ENCODE data around the gene RIC1. TPM values are rescaled to one million over a fixed set of nuclear protein-coding genes. Genes with fewer than 3 reads are reported as not detected.

RIC1 gene
- total RNA-seq, 4 donors from 2014 or later: 40.5 to 76.0 (median 43.4) TPM

- Histone ChIP-seq H3K36me3 (no peaks in the 10 kb centered on the region), H3K27ac (no peak overlapping the region), H3K9me3 (no peaks in the 10 kb centered on the region), H3K4me3 (no peak overlapping the region), H3K4me1 (peaks cover 6% of the 10 kb centered on the region), H3K27me3 (no peaks in the 10 kb centered on the region)
- no peak for DNase-seq (ENCODE audit: low spot score in 2 of 2)
- TF ChIP-seq CTCF (IDR thresholded peaks at IDR 0.05) (no peak), POLR2AphosphoS5 (IDR thresholded peaks at IDR 0.05) (no peak), POLR2A (IDR thresholded peaks at IDR 0.05) (no peak), EP300 (IDR thresholded peaks at IDR 0.05) (no peak)
- 51% methylated on average over 2 of the region's 2 CpGs for WGBS
Measured at GRCh38 chr9:5596173-5596572, 32.7 kb upstream of the RIC1 start.

GRCh38 chr9:5608298-5609225, 20.3 kb upstream of the RIC1 start:
- TF ChIP-seq CTCF (IDR thresholded peaks at IDR 0.05): no peak
- TF ChIP-seq EP300 (IDR thresholded peaks at IDR 0.05): no peak
- TF ChIP-seq POLR2AphosphoS5 (IDR thresholded peaks at IDR 0.05): no peak
- no peak for TF ChIP-seq POLR2A (IDR thresholded peaks at IDR 0.05)
- Histone ChIP-seq H3K27me3 (no peaks in the 10 kb centered on the region), H3K36me3 (no peaks in the 10 kb centered on the region), H3K4me1 (peaks cover 15% of the 10 kb centered on the region), H3K27ac (no peak overlapping the region), H3K9me3 (no peaks in the 10 kb centered on the region), H3K4me3 (peak overlapping the region; percentile 29)
- no peak for DNase-seq (ENCODE audit: low spot score in 2 of 2)
- 63% methylated on average over 6 of the region's 6 CpGs for WGBS

GRCh38 chr9:5609226-5609596, 19.7 kb upstream of the RIC1 start:
- no peak for TF ChIP-seq POLR2A (IDR thresholded peaks at IDR 0.05)
- no peak for TF ChIP-seq CTCF (IDR thresholded peaks at IDR 0.05)
- no peak for TF ChIP-seq EP300 (IDR thresholded peaks at IDR 0.05)
- no peak for TF ChIP-seq POLR2AphosphoS5 (IDR thresholded peaks at IDR 0.05)
- no peak for DNase-seq (ENCODE audit: low spot score in 2 of 2)
- Histone ChIP-seq H3K4me1 (peaks cover 15% of the 10 kb centered on the region), H3K36me3 (no peaks in the 10 kb centered on the region), H3K27ac (no peak overlapping the region), H3K4me3 (peak overlapping the region; percentile 29), H3K27me3 (no peaks in the 10 kb centered on the region), H3K9me3 (no peaks in the 10 kb centered on the region)
- 79% methylated on average over 3 of the region's 3 CpGs for WGBS

- TF ChIP-seq EP300 (IDR thresholded peaks at IDR 0.05) (no peak), POLR2AphosphoS5 (IDR thresholded peaks at IDR 0.05) (no peak), POLR2A (IDR thresholded peaks at IDR 0.05) (no peak), CTCF (IDR thresholded peaks at IDR 0.05) (no peak)
- H3K27ac ChIP-seq: no peak overlapping the region
- no peaks in the 10 kb centered on the region for H3K27me3 ChIP-seq
- no peaks in the 10 kb centered on the region for H3K36me3 ChIP-seq
- 65% methylated on average over 2 of the region's 2 CpGs for WGBS
- H3K4me1 ChIP-seq: peaks cover 15% of the 10 kb centered on the region
- no peak overlapping the region for H3K4me3 ChIP-seq
- no peaks in the 10 kb centered on the region for H3K9me3 ChIP-seq
- no peak for DNase-seq (ENCODE audit: low spot score in 2 of 2)
Measured at GRCh38 chr9:5610491-5610890, 18.4 kb upstream of the RIC1 start.

GRCh38 chr9:5611321-5612184, 17.4 kb upstream of the RIC1 start:
- H3K4me1 ChIP-seq: peaks cover 15% of the 10 kb centered on the region
- WGBS: 59% methylated on average over 6 of the region's 6 CpGs
- H3K27ac ChIP-seq: peak overlapping the region; percentile 16
- no peaks in the 10 kb centered on the region for H3K9me3 ChIP-seq
- no peak for TF ChIP-seq CTCF (IDR thresholded peaks at IDR 0.05)
- TF ChIP-seq EP300 (IDR thresholded peaks at IDR 0.05): no peak
- no peak for TF ChIP-seq POLR2A (IDR thresholded peaks at IDR 0.05)
- TF ChIP-seq POLR2AphosphoS5 (IDR thresholded peaks at IDR 0.05): no peak
- H3K27me3 ChIP-seq: no peaks in the 10 kb centered on the region
- no peak overlapping the region for H3K4me3 ChIP-seq
- H3K36me3 ChIP-seq: no peaks in the 10 kb centered on the region
- no peak for DNase-seq (ENCODE audit: low spot score in 2 of 2)
